ENCODE data around the gene KCNE1.
"Not testable (repeated sequence)": the region's sequence is repeated elsewhere in the genome, so short reads cannot be mapped to it uniquely, and the experiment has no call there.

Gene KCNE1

GRCh38 chr21:34510148-34511142 lies 1.6 kb downstream of the KCNE1 start:
- DNase-seq = no peak

DNA sequence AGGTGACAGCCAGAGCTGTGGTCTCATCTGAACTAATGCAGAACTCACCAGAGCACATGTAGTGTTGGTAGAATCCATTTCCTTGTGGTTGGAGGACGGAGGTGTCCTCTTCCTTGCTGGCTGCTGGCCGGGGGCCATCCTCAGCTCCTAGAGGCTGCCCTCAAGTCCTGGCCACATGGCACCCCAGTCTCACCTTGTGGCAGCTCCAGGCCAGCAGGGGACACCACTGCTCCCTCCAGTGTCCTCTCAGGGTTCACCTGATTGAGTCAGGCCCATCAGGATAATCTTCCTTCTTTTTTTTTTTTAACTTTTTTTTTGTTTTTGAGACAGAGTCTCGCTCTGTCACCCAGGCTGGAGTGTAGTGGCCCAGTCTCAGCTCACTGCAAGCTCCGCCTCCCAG lies 2.9 kb downstream of the KCNE1 start:
- DNase-seq = no peak

- no peak for DNase-seq
Observed at GRCh38 chr21:34504595-34504994, 7.4 kb downstream of the KCNE1 start.

GRCh38 chr21:34502480-34503106 lies 9.4 kb downstream of the KCNE1 start:
- no peak for DNase-seq

- no peak for DNase-seq
Observed at GRCh38 chr21:34501716-34502115, 10.3 kb downstream of the KCNE1 start.

- no peak for DNase-seq
Observed at GRCh38 chr21:34500191-34500590, 11.8 kb downstream of the KCNE1 start.

GRCh38 chr21:34499116-34499515 lies 12.9 kb downstream of the KCNE1 start:
- DNase-seq = no peak

DNA sequence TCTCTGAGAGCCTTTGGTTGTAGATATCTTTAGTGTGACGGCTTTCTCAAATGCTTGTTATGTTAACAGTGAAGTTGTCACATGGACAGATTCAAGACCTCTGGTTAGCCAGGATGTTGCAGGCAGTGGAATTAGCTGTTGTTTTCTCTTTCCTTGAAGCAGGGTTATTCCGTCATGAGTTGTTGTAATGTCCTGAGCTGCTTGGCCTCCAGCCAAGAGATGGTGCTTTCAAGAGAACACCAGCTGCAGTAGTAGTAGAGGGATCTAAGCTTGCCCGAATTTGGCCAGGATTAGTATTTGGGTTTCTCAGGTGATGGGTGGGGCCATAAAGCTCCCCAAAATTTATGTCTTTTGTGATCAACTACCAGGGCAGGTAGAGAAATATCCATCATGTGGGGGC lies 13.4 kb downstream of the KCNE1 start:
- DNase-seq = no peak

DNA sequence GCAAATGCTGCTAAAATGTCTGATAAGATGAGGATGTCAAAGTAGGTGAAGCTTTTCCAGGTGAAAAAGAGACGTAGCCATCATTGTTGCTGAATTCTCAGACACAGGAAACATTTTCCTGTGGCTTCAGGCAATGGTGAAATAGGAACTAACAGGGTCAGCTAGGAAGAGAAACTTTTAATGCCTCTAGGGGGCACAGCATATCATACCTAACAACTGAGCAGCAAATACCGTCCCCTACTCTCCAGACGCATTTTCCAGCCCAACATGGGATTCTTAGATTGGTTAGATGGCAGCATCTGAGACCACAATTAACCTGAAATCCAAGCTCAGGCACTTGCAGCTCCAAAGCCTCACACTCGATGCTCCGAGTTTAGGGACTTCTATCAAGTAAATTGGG lies 28.2 kb downstream of the KCNE1 start:
- not testable (repeated sequence) for DNase-seq

- DNase-seq = not testable (repeated sequence)
Observed at GRCh38 chr21:34483435-34483834, 28.6 kb downstream of the KCNE1 start.

DNA sequence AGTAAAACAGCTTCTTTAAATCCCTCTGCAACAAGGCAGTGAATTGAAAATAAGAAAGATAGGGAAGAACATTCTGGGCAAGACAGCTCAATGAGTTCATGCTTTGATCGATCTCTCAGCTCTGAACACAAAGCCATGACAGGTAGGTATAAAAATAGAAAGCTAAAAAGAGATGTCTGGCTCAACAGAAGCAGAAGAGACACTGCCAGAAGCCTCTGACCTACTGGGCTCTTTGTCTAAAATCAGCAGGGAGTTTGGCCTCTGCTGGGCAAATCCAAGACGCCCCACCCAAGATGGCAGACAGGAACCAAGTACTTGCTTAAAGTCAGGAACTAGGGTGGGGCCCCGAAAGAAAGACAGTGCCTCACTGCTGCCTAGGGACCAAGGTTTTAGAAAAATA lies 44.7 kb downstream of the KCNE1 start:
- not testable (repeated sequence) for DNase-seq

- not testable (repeated sequence) for DNase-seq
Observed at GRCh38 chr21:34459426-34459825, 52.6 kb downstream of the KCNE1 start.

GRCh38 chr21:34458266-34458665 lies 53.7 kb downstream of the KCNE1 start:
- not testable (repeated sequence) for DNase-seq

- not testable (repeated sequence) for DNase-seq
Observed at GRCh38 chr21:34456180-34456579, 55.8 kb downstream of the KCNE1 start.

DNA sequence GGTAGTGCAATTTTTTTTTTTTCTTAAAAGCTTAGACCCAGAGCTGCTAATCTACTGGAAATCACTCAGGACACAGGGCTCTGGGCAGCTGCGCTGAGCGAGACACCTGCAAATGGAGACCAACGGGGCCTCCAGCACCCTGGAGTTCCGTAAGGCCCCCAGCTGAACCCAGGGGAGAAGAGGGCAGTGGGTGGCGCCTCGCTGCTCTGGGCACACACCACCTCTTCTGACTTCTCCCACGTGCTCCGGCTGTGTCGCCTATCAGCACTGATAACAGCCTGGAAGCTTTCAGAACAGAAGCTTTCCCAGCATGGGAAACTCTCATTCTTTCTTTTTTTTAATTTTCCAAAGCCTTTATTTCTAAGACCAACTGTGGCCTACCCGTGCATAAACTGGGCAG lies 56.4 kb downstream of the KCNE1 start:
- not testable (repeated sequence) for DNase-seq

- not testable (repeated sequence) for DNase-seq
Observed at GRCh38 chr21:34447018-34447417, 65.0 kb downstream of the KCNE1 start.

DNA sequence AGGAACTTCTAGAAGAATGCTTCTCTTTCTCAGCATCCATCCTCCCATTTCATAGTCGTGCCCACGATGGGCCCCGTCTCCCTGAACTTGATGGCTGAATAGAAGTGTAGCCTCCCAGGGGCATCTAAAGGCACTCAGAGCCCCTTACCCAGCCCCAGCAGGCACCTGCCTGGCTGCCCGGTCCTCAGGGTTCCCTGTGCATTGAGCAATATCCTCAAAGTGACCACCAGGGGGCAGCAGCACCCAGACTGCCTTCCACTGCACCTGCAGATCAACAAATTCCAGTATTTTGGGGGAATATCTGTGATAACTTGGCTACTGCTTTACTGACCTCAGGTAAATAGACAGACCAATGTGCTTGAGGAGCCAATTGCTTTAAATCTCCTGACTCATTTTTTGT lies 68.5 kb downstream of the KCNE1 start:
- not testable (repeated sequence) for DNase-seq

DNA sequence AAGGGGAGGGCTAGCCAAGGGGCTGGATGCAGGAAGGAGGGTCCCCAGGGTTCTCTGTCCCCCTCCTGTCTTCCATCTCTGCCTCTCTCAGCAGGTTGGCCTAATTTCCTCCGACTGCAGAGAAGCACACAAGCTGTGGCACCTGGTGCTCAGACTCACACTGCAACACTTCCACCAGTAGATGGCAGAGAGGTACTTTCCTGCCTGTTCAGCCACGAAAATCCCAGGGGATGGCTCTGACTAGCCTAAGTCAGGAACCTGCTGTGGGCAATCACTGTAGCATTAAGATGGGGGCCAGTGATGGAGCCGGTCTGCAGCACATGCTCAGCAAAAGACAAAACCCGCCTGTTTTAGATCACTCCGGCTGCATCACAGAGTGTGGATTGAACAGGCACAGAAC lies 82.3 kb downstream of the KCNE1 start:
- not testable (repeated sequence) for DNase-seq

GRCh38 chr21:34428441-34428840 lies 83.6 kb downstream of the KCNE1 start:
- DNase-seq = not testable (repeated sequence)

DNA sequence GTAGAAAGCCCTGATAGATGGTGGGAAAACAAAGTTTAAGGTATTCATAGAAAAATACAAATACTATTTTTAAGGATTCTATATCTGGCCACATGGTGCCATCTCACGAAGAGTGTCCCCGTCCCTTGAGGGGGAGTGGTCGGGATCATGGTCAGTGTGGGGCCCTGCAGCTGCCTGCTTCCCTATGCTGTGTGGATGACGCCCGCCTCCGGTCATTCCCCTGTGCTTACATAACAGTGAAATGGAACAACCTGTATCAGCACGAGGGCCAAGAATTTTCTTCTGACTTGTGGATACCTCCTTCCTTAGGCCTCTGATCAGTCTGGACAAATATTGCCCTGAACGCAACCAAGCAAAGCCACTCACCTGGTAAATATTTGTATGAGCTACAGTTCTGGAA lies 84.7 kb downstream of the KCNE1 start:
- not testable (repeated sequence) for DNase-seq

GRCh38 chr21:34423805-34424204 lies 88.2 kb downstream of the KCNE1 start, which contains the start of gene SMIM34:
TSS of gene SMIM34 (minus strand) at chr21:34423951. CDS start at chr21:34423839, 112 bp downstream.
- not testable (repeated sequence) for DNase-seq

DNA sequence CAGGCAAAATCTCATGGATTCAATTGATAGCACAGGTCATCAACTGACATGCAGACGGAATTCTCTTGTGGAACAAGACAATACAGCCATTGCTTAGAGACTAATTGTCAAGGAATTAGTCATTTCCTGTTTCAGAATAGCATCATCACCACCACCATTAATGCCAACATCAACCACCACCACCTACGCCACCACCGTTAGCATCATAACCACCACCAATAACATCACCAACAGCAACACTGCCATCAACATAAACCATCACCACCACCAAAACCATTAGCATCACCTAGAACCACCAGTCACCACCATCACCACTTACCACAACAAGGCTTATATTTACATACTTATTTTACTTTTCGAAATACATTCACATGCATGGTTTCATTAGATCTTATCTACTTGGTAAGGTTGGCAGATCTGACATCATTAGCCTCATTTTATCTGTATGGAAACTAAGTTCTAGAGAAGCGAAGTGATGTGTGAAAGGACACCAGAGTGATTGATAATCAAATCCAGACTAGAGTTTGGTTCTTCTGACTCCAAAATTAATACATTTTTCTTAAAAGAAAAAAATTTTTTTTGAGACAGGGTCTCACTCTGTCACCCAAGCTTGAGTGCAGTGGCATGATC lies 94.4 kb downstream of the KCNE1 start:
- DNase-seq = not testable (repeated sequence)

- not testable (repeated sequence) for DNase-seq
Observed at GRCh38 chr21:34407294-34407693, 104.7 kb downstream of the KCNE1 start.

Measured in activated CD4-positive, alpha-beta T cell treated with anti-CD3 and anti-CD28 coated beads for 1 hour (primary cell).